Measurements from ENCODE around the gene GAS7. TPM values are rescaled to one million over a fixed set of nuclear protein-coding genes. Genes with fewer than 3 reads are reported as not detected.

Gene GAS7
- total RNA-seq, 1 donor from 2014 or later = 431 TPM

GRCh38 chr17:10177131-10177912 is 21.1 kb downstream of the GAS7 start:
- DNase-seq (ENCODE audit: low spot score) = no peak
- ATAC-seq = no peak
- intact Hi-C loops (cut with DNase I) = no loop called here

DNA sequence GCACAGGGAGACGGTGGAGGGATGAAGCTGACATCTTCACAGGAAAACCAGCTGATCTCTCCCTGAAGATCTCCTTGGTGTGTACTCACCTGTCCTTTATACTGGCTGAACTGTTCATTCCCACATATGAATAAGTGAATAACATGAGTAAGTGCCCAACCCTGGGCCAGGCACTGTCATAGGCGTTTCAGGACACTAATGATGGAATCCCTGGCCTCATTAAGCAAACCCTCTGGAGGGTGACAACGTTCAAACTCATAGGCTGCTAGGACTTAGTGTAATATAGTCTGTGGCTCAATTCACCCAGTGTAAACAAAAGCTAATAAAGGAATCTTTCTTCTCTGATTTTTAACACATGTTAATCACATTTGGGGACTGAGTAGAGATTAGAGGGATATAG is 24.5 kb downstream of the GAS7 start:
- intact Hi-C loops (cut with DNase I) = no loop called here
- ATAC-seq (no peak), DNase-seq (ENCODE audit: low spot score) (no peak)

GRCh38 chr17:10172778-10173177 is 25.6 kb downstream of the GAS7 start:
- no peak for ATAC-seq
- intact Hi-C loops (cut with DNase I) = no loop called here

GRCh38 chr17:10172241-10172741 is 26.1 kb downstream of the GAS7 start:
- intact Hi-C loops (cut with DNase I) = no loop called here
- DNase-seq (ENCODE audit: low spot score) (no peak), ATAC-seq (peak; percentile 45)

More at GRCh38 chr17:10172778-10173177, 25.6 kb downstream of the GAS7 start:
- no peak for DNase-seq (ENCODE audit: low spot score)

- intact Hi-C loops (cut with DNase I) = no loop called here
- ATAC-seq (peak; percentile 39), DNase-seq (ENCODE audit: low spot score) (no peak)
Observed at GRCh38 chr17:10171581-10171981, 26.8 kb downstream of the GAS7 start.

GRCh38 chr17:10171122-10171571 is 27.3 kb downstream of the GAS7 start:
- intact Hi-C loops (cut with DNase I) = no loop called here
- DNase-seq (ENCODE audit: low spot score) (peak; percentile 68), ATAC-seq (peak; percentile 79)

- DNase-seq (ENCODE audit: low spot score) = no peak
- ATAC-seq = no peak
- intact Hi-C loops (cut with DNase I) = no loop called here
Observed at GRCh38 chr17:10170233-10170632, 28.2 kb downstream of the GAS7 start.

DNA sequence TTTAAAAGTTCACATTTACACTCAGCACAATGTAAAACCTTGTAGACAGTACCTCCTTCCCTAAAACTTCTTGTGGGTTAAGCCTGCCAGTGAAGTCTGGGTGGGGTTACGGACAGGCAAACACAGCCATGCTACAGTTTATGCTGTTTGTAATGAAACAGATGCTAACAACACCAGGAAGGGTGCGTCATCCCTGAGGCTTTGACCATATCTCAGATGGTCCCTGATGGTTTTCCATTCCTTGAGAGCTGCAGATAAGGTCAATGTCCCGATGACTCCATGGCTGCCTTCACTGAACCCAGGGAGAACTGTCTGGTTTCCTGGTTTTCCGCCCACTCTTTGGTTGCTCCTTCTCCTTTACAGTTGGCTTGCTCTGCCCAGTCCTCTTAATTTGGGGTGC is 29.1 kb downstream of the GAS7 start:
- intact Hi-C loops (cut with DNase I) = loop anchor here (5.0 kb wide), 1 partner anchor 268 kb away; no protein-coding TSS in a partner anchor
- ATAC-seq (no peak), DNase-seq (ENCODE audit: low spot score) (no peak)

DNA sequence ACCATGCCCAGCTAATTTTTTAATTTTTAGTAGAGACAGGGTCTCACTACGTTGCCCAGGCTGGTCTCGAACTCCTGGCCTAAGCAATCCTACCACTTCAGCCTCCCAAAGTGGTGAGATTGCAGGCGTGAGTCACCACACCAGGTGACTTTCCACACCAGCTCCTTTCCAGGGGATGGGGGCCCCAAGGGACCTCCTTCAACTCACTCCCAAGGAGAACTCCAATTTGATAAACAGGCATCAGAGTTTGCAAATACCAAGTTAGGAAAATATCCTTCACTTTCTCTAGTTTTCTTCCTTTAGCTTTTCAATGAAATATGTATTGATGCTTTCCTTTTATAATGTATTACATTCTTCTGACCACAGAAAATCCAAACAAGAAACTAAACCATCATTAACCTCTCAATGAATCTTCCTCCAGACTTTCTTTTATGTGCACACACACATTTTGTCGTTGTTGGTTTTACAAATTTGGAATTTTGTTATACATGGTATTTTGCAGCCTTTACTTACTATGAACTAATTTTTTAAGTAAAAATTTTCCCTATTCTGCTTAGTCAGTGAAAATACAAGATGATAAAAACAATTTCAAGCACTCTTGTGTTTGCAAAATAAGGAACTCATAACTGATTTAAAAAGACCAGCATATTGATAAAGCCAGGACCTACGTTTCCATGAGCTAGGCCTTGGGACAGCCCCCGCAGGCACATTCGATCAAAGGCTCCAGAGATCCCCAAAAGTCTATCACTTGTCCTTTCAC is 32.0 kb downstream of the GAS7 start:
- ATAC-seq = no peak
- intact Hi-C loops (cut with DNase I) = loop anchor here (5.0 kb wide), 1 partner anchor 271 kb away; no protein-coding TSS in a partner anchor
- DNase-seq (ENCODE audit: low spot score) = no peak

- ATAC-seq (peak; percentile 80), DNase-seq (ENCODE audit: low spot score) (no peak)
- intact Hi-C loops (cut with DNase I) = no loop called here
Observed at GRCh38 chr17:10162096-10162495, 36.3 kb downstream of the GAS7 start.

GRCh38 chr17:10161386-10161785 is 37.0 kb downstream of the GAS7 start:
- no peak for DNase-seq (ENCODE audit: low spot score)
- intact Hi-C loops (cut with DNase I) = no loop called here
- no peak for ATAC-seq

DNA sequence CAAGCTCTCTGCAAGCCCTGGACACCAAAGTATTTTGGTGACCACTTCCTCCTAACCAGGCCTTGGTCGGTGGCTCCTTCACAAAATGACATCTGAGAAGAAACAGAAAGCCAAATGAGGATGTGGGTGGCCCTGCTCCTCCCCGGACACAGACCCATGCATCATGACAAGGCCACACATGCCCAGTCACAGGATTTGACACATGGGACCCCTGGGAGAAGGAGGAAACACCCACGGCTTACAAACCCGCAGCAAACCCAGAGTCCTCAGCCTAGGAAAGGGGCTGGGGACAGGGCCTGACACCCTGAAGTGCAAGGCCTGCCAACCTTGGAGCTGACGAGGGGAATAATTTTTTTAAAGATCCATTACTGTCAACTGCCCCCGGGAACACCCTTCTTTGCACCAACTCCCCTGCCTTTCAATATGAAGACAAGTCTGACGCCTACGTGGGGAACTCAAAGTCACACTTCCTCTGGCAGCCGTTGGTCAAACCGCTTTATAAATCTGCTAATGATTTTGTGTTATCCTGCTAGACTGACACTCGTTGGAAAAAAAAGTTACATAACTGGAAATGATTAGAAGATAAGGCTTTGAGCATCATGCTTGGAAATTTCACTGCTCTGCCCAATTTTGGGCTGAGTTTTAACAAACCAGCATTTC is 41.3 kb downstream of the GAS7 start:
- ATAC-seq (peak; percentile 82), DNase-seq (ENCODE audit: low spot score) (peak; percentile 72)
- intact Hi-C loops (cut with DNase I) = no loop called here

DNA sequence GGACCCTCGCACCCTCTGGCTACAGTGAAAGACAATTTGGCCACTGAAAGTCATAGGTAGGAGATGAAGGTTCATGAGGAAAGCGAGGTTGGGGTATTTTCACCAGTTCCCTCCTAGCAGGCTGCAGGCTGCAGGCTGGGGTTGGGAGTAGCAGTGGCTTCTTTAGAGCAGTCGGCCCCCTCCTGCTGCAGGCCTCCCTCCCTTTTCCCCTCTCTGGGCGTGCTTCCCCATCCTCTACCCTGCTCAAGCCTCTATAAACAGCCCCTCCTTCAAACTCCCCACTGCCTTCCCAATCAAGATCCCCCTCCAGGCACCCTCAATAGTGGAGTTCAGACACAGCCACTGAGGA is 41.8 kb downstream of the GAS7 start:
- intact Hi-C loops (cut with DNase I) = no loop called here
- peak; percentile 51 for ATAC-seq
- no peak for DNase-seq (ENCODE audit: low spot score)

DNA sequence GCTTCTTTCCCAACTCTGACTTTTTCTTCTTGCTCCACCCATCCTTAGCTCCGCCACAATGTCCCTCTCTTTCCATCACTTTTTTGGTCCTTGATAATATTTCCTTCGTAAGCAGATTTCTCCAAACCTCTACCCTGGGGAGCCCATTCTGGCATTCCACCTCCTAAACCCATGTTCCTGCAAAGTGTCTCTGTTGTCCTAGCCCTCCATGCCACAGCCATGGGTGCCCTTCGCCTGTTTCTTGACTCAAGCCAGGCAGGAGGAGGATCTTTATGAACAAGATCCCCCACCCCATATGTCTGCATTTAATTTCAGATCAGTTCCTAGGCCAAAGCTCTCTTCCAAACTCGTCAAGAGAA is 42.4 kb downstream of the GAS7 start:
- ATAC-seq (no peak), DNase-seq (ENCODE audit: low spot score) (no peak)
- intact Hi-C loops (cut with DNase I) = no loop called here

DNA sequence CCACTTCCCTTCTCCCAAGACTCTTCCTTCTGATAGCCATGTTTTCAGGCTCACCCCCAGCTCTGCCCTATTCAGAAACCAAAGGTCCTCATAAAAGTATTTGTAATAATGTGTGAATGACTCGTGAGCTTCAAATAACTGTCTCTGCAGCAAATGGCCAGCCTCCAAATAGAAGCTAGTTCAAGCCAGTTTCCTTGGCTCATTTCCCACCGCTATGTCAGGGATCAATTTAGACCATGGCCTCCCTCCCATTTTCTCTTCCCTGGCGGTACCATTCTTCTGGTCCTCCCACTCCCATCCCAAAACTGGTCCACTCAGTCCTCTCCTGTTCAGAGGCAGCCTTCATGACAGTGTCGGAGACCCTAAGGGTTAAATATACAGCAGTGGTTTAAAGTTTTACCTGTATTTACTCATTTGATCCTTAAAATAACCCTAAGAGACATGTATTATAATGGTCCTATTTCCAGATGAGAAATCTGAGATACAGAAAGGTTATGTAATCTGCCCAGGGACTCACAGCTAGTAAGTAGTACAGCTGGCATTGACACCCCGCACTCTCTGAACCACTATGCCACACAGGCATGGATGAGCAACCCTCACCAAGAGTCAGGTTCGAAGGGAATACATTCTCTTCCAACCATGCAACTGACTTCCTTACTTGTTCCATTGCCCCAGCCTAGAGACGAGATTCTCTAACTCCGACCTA is 42.9 kb downstream of the GAS7 start:
- ATAC-seq (no peak), DNase-seq (ENCODE audit: low spot score) (no peak)
- intact Hi-C loops (cut with DNase I) = no loop called here

GRCh38 chr17:10151667-10152496 is 46.5 kb downstream of the GAS7 start:
- intact Hi-C loops (cut with DNase I) = no loop called here
- no peak for DNase-seq (ENCODE audit: low spot score)
- ATAC-seq = peak; percentile 58

DNA sequence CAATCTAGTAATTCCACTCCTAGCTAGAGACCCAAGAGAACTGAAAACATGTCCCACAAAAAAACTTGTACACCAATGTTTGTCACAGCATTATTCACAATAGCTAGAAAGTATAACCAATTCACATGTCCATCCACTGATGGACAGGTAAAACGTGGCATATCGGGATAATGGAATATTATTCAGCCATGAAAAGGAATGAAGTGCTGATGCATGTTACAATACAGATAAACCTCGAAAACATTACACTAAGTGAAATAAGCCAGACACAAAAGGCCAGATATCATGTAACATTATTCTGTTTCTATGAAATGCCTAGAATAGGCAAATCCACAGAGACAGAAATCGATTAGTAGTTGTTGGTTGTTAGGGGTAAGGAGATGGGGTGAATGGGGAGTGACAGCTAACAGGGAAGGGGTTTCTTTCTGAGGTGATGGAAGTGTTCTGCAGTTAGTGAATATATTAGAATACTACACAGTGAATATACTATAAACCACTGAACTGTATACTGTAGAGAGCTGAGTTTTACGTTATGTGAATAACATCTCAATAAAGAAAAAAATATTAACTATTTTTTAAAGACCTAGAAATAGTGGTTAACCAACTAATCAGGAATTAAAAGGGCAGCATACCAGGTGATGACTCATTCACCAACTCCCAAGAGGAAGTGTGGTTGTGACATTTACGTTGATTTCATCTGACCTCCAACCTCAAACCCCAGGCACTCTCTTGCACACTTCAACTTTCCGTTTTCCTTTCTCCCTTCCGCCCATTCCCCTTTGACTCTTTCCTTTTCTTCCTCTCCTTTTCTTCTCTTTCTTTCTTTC is 48.6 kb downstream of the GAS7 start:
- ATAC-seq (peak; percentile 53), DNase-seq (ENCODE audit: low spot score) (no peak)
- intact Hi-C loops (cut with DNase I) = no loop called here

All from sciatic nerve (tissue), 2 donors.